ENCODE data around the gene TRAM2.

TRAM2 gene

DNA sequence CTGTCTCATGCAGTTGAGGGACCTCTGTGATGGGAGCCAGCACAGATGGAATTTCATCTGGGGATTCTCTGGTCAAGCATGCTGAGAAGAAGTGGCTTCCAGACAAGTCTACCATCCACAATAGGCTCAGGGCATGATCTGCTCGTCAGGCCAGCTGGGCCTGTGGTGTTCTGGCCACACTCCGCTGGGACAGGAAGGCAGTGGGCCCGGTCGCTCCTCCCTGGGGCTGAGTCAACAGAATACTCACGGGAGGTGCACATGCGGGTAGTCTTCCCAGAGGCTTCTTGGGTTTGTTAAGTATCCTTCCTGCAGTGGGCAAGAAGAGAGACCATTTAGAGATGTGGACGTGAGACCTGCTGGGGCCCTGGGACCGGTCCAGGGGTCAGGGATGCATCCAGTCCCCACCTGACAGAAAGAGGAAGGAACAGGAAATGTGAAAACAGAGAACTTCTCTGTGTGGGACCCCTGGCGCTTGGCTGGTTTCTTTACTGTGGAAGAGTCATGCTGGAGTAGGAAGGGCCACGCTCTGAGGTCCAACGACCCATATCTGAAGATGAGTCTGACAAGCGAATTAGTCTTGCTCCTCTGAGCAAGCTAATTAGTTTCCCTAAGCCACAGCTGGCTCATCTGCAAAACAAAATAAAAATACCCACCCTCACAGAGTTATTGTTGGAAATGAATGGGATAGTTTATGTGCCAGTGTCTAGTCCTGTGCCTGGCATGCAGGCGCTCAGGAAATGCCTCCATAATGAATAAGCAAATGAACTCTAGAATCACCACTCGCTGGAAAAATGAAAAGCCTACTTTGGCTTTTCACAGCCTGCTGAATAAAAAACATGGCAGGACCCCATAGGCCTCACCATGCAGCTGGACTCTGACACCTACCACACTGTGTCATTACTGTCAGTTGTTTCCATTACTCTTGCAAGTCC is 67.3 kb downstream of the TRAM2 start:
- Histone ChIP-seq H4K91ac (ENCODE audit: low read depth, low read length) (no peak overlapping the region), H2BK120ac (ENCODE audit: insufficient read depth, low read length, poor library complexity) (no peak overlapping the region), H2BK5ac (ENCODE audit: low read depth, low read length, poor library complexity) (no peak overlapping the region), H3K18ac (ENCODE audit: low read length) (no peak overlapping the region), H3K27ac (ENCODE audit: low read depth, low read length) (no peak overlapping the region), H3K23ac (ENCODE audit: low read length) (no peak overlapping the region), H3K79me2 (ENCODE audit: control insufficient read depth, insufficient read depth, low read length, poor library complexity) (no peaks in the 10 kb centered on the region), H3K79me1 (ENCODE audit: low read length) (peaks cover 16% of the 10 kb centered on the region), H3K9ac (ENCODE audit: low read length) (no peak overlapping the region), H3K4me2 (ENCODE audit: low read length) (no peak overlapping the region), H3K36me3 (ENCODE audit: control insufficient read depth in 1 of 2, insufficient read depth in 2 of 2, low read length in 2 of 2) (peaks cover 29 to 38% of the 10 kb centered on the region in 2 experiments), H3K27me3 (ENCODE audit: insufficient read depth, low read length) (no peaks in the 10 kb centered on the region), H3K4me3 (ENCODE audit: low read depth, low read length) (no peak overlapping the region), H3K4ac (ENCODE audit: low read depth, low read length) (no peak overlapping the region), H4K12ac (ENCODE audit: low read depth, low read length) (no peak overlapping the region), H3K4me1 (ENCODE audit: control insufficient read depth in 1 of 2, insufficient read depth in 2 of 2, low read length in 2 of 2) (peaks cover 20 to 22% of the 10 kb centered on the region in 2 experiments), H3K9me3 (ENCODE audit: insufficient read depth, low read depth, low read length) (no peaks in the 10 kb centered on the region), H2AK5ac (ENCODE audit: low read length) (no peak overlapping the region), H3K14ac (ENCODE audit: low read length) (no peak overlapping the region), H4K8ac (ENCODE audit: low read depth, low read length) (no peak overlapping the region), H2BK12ac (ENCODE audit: low read length) (no peak overlapping the region), H2AFZ (ENCODE audit: insufficient read depth, low read length, poor library complexity) (no peak overlapping the region)
- no CpG with 5 or more reads among the region's 14 CpGs for WGBS (ENCODE audit: extremely low coverage, insufficient coverage, insufficient read length)
- DNase-seq = peak; percentile 93

DNA sequence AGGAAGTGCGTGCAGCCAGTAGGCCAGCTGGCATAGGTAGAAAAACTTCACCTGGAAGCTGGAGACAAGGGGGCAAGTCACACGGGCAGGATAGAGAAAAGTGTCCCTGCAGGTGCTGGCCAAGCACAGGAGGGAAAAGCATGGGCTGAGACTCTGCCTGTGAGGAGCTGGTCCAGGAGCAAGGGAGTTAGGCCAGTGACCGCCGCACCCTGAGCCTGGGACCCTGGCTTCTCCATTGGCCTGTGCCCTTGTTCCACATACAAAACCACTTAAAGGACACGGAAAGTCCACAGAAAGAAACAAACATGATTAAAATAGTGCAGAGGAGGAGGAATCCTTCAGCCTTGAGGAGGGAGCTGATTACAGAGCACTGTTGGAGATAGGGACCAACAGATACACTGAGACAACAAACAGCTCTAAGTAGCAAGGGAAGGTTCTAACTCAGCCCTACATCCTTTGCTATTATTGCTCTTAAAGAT is 68.6 kb downstream of the TRAM2 start:
- no peak overlapping the region for H3K9ac ChIP-seq (ENCODE audit: low read length)
- peaks cover 30 to 39% of the 10 kb centered on the region in 2 experiments for H3K36me3 ChIP-seq (ENCODE audit: control insufficient read depth in 1 of 2, insufficient read depth in 2 of 2, low read length in 2 of 2)
- H2AK5ac ChIP-seq (ENCODE audit: low read length) = no peak overlapping the region
- no peaks in the 10 kb centered on the region for H3K79me2 ChIP-seq (ENCODE audit: control insufficient read depth, insufficient read depth, low read length, poor library complexity)
- H3K4ac ChIP-seq (ENCODE audit: low read depth, low read length) = no peak overlapping the region
- no peak overlapping the region for H3K23ac ChIP-seq (ENCODE audit: low read length)
- no peak overlapping the region for H4K91ac ChIP-seq (ENCODE audit: low read depth, low read length)
- no peak overlapping the region for H2BK12ac ChIP-seq (ENCODE audit: low read length)
- H3K79me1 ChIP-seq (ENCODE audit: low read length) = peaks cover 12% of the 10 kb centered on the region
- peaks cover 27 to 30% of the 10 kb centered on the region in 2 experiments for H3K4me1 ChIP-seq (ENCODE audit: control insufficient read depth in 1 of 2, insufficient read depth in 2 of 2, low read length in 2 of 2)
- no peak overlapping the region for H4K12ac ChIP-seq (ENCODE audit: low read depth, low read length)
- no peak overlapping the region for H3K14ac ChIP-seq (ENCODE audit: low read length)
- no peak overlapping the region for H2AFZ ChIP-seq (ENCODE audit: insufficient read depth, low read length, poor library complexity)
- no peak overlapping the region for H3K18ac ChIP-seq (ENCODE audit: low read length)
- DNase-seq = no peak
- no peak overlapping the region for H3K4me3 ChIP-seq (ENCODE audit: low read depth, low read length)
- H3K27me3 ChIP-seq (ENCODE audit: insufficient read depth, low read length) = no peaks in the 10 kb centered on the region
- H2BK5ac ChIP-seq (ENCODE audit: low read depth, low read length, poor library complexity) = no peak overlapping the region
- WGBS (ENCODE audit: extremely low coverage, insufficient coverage, insufficient read length) = no CpG with 5 or more reads among the region's 5 CpGs
- H2BK120ac ChIP-seq (ENCODE audit: insufficient read depth, low read length, poor library complexity) = no peak overlapping the region
- H3K9me3 ChIP-seq (ENCODE audit: insufficient read depth, low read depth, low read length) = no peaks in the 10 kb centered on the region
- H4K8ac ChIP-seq (ENCODE audit: low read depth, low read length) = no peak overlapping the region
- no peak overlapping the region for H3K4me2 ChIP-seq (ENCODE audit: low read length)
- H3K27ac ChIP-seq (ENCODE audit: low read depth, low read length) = no peak overlapping the region

DNA sequence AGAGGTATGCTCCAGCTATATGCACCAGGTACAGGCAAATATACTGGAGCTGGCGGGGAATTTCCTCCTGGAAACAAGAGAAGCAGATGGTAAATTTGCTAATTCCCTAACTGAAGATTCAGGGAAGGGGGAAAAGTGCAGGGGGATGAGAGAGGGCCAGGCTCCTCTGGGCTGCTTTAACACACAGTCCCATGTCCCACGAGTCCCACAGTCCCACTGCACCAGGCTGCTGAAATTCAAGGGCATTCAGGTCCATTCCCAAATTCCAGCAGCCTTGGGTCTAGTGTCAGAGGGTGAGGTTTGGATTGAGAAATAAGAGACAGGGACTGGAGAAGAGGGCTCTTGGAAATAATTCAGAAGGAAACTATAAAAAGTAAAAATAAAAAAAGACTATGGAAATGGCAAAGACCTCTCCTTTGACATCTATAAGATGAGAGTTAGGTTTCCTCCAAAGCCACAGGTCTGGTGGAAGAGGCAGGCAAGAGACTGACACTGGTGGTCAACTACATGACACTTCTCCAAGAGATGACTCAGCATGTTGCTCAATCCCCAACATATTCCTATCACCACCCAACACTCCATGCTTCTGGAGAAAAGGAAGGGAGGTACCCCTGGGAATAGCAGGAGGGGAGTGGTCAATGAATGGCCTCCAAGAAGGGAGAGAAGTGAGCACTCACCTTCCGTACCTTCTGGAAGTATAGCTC is 69.2 kb downstream of the TRAM2 start:
- no peak overlapping the region for H2BK120ac ChIP-seq (ENCODE audit: insufficient read depth, low read length, poor library complexity)
- no peak overlapping the region for H3K14ac ChIP-seq (ENCODE audit: low read length)
- no peak overlapping the region for H2BK5ac ChIP-seq (ENCODE audit: low read depth, low read length, poor library complexity)
- peak in 1 of 2 donors; percentile 41 for DNase-seq
- H2AFZ ChIP-seq (ENCODE audit: insufficient read depth, low read length, poor library complexity) = no peak overlapping the region
- no peak overlapping the region for H4K12ac ChIP-seq (ENCODE audit: low read depth, low read length)
- H3K79me2 ChIP-seq (ENCODE audit: control insufficient read depth, insufficient read depth, low read length, poor library complexity) = no peaks in the 10 kb centered on the region
- no peaks in the 10 kb centered on the region for H3K9me3 ChIP-seq (ENCODE audit: insufficient read depth, low read depth, low read length)
- H3K4me2 ChIP-seq (ENCODE audit: low read length) = no peak overlapping the region
- H3K27me3 ChIP-seq (ENCODE audit: insufficient read depth, low read length) = no peaks in the 10 kb centered on the region
- no peak overlapping the region for H2BK12ac ChIP-seq (ENCODE audit: low read length)
- no peak overlapping the region for H3K4me3 ChIP-seq (ENCODE audit: low read depth, low read length)
- H3K36me3 ChIP-seq (ENCODE audit: control insufficient read depth in 1 of 2, insufficient read depth in 2 of 2, low read length in 2 of 2) = peaks cover 30 to 39% of the 10 kb centered on the region in 2 experiments
- H2AK5ac ChIP-seq (ENCODE audit: low read length) = no peak overlapping the region
- H3K4ac ChIP-seq (ENCODE audit: low read depth, low read length) = no peak overlapping the region
- peaks cover 13% of the 10 kb centered on the region for H3K79me1 ChIP-seq (ENCODE audit: low read length)
- H3K18ac ChIP-seq (ENCODE audit: low read length) = no peak overlapping the region
- H4K91ac ChIP-seq (ENCODE audit: low read depth, low read length) = no peak overlapping the region
- peaks cover 32 to 34% of the 10 kb centered on the region in 2 experiments for H3K4me1 ChIP-seq (ENCODE audit: control insufficient read depth in 1 of 2, insufficient read depth in 2 of 2, low read length in 2 of 2)
- no peak overlapping the region for H4K8ac ChIP-seq (ENCODE audit: low read depth, low read length)
- H3K23ac ChIP-seq (ENCODE audit: low read length) = no peak overlapping the region
- WGBS (ENCODE audit: extremely low coverage, insufficient coverage, insufficient read length) = no CpG with 5 or more reads among the region's 3 CpGs
- H3K9ac ChIP-seq (ENCODE audit: low read length) = no peak overlapping the region
- H3K27ac ChIP-seq (ENCODE audit: low read depth, low read length) = no peak overlapping the region

DNA sequence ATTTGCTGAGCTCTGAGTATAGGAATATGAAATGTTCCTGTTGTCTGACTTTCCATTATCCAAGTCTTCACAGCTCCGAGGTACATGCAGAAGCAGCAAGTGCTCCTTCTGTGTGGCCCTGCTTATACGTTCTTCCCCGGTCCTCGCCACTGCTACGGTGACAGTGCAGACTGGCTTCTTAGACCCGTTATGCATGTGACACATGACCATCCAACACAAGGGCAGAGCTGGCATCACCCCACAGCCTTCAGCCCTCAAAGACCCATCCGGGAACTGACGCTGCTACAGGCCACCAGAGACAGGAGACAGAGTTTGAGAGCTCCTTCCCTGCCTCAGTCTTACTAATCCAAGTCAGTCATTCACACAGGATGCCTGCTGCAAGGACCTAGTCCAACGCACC is 70.4 kb downstream of the TRAM2 start:
- H2BK12ac ChIP-seq (ENCODE audit: low read length) = no peak overlapping the region
- H3K27me3 ChIP-seq (ENCODE audit: insufficient read depth, low read length) = no peaks in the 10 kb centered on the region
- H2BK120ac ChIP-seq (ENCODE audit: insufficient read depth, low read length, poor library complexity) = no peak overlapping the region
- H3K14ac ChIP-seq (ENCODE audit: low read length) = no peak overlapping the region
- H3K79me2 ChIP-seq (ENCODE audit: control insufficient read depth, insufficient read depth, low read length, poor library complexity) = no peaks in the 10 kb centered on the region
- WGBS (ENCODE audit: extremely low coverage, insufficient coverage, insufficient read length) = no CpG with 5 or more reads among the region's 9 CpGs
- peaks cover 38 to 50% of the 10 kb centered on the region in 2 experiments for H3K36me3 ChIP-seq (ENCODE audit: control insufficient read depth in 1 of 2, insufficient read depth in 2 of 2, low read length in 2 of 2)
- no peak overlapping the region for H2AFZ ChIP-seq (ENCODE audit: insufficient read depth, low read length, poor library complexity)
- no peak for DNase-seq
- H3K18ac ChIP-seq (ENCODE audit: low read length) = no peak overlapping the region
- no peak overlapping the region for H3K4ac ChIP-seq (ENCODE audit: low read depth, low read length)
- H3K4me3 ChIP-seq (ENCODE audit: low read depth, low read length) = no peak overlapping the region
- H4K91ac ChIP-seq (ENCODE audit: low read depth, low read length) = no peak overlapping the region
- peaks cover 26 to 28% of the 10 kb centered on the region in 2 experiments for H3K4me1 ChIP-seq (ENCODE audit: control insufficient read depth in 1 of 2, insufficient read depth in 2 of 2, low read length in 2 of 2)
- H3K23ac ChIP-seq (ENCODE audit: low read length) = no peak overlapping the region
- no peaks in the 10 kb centered on the region for H3K9me3 ChIP-seq (ENCODE audit: insufficient read depth, low read depth, low read length)
- H4K8ac ChIP-seq (ENCODE audit: low read depth, low read length) = no peak overlapping the region
- no peak overlapping the region for H3K27ac ChIP-seq (ENCODE audit: low read depth, low read length)
- H2AK5ac ChIP-seq (ENCODE audit: low read length) = no peak overlapping the region
- peaks cover 6% of the 10 kb centered on the region for H3K79me1 ChIP-seq (ENCODE audit: low read length)
- H4K12ac ChIP-seq (ENCODE audit: low read depth, low read length) = no peak overlapping the region
- H3K4me2 ChIP-seq (ENCODE audit: low read length) = no peak overlapping the region
- H2BK5ac ChIP-seq (ENCODE audit: low read depth, low read length, poor library complexity) = no peak overlapping the region
- H3K9ac ChIP-seq (ENCODE audit: low read length) = no peak overlapping the region

All from trophoblast cell (in vitro differentiated cells and primary cell).